Measurements from ENCODE around the gene VPS13C.
"Not testable (repeated sequence)": the region's sequence is repeated elsewhere in the genome, so short reads cannot be mapped to it uniquely, and the experiment has no call there.

Gene VPS13C

DNA sequence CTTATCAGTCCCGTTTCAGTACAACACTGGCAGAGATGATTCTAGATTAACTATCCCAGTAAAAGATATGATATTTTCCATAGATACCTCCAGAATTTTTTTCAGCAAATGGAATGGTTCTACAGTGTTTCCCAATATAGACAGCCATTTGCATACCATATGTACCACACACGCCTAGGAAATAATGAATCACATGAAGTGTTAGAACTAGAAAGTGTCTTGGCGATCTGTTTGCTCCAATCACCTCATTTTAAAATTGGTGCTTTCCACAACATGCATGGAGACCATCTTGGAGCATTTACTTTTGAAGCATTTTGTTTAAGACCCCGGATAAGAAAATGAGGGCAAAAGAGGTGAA lies 8.5 kb upstream of the VPS13C start:
- no peak for DNase-seq

DNA sequence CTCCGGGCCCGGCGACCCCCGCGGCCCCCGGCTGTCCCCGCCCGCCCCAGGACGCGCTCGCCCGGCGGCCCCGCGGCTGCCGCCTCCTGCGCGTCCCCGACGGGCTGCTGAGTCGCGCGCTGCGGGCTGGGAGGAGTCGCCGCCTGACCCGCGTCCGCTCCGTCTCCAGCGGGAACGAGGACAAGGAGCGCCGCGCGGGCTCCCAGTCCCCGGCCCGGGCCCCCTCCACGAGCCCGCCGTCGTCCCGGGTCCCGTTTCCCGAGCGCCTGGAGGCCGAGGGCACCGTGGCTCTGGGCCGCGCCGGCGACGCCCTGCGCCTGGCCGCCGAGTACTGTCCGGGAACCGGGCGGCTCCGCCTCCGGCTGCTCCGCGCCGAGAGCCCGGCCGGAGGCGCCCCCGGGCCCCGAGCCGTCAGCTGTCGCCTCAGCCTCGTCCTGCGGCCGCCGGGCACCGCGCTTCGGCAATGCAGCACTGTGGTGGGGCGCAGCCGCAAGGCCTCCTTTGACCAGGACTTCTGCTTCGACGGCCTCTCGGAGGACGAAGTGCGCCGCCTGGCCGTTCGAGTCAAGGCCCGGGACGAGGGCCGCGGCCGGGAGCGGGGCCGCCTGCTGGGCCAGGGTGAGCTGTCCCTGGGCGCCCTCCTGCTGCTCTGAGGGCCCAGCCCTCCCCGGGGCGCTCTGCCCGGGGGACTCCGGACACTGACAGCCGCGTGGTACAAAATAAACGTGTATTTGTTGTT lies 8.0 kb upstream of the VPS13C start:
- DNase-seq, result peak in 1 of 6 experiments; percentile 3

DNA sequence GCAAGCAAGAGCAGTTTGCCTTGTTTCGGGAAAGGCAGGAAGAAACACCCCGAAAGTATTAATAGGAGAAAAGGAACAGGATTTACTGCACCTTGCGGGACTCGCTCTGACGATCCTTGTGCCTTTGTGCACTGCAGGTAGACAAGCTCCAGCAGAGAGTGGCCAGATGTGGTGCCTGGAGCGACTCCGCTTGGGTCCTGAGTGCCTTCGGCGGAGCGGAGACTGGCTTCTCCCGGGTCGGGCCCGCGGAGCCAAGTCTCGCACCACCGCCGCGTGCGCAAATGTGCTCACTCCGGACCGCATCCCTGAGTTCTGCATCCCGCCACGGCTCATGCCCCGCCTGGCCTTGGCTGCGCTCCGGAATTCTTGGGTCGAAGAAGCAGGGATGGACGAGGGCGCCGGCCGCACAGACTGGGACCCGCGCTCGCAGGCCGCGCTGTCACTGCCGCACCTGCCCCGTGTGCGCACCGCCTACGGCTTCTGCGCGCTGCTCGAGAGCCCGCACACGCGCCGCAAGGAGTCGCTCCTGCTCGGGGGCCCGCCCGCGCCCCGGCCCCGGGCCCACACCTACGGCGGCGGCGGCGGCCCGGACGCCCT lies 7.3 kb upstream of the VPS13C start:
- DNase-seq, result peak in 2 of 6 experiments; percentile 13 to 32

DNA sequence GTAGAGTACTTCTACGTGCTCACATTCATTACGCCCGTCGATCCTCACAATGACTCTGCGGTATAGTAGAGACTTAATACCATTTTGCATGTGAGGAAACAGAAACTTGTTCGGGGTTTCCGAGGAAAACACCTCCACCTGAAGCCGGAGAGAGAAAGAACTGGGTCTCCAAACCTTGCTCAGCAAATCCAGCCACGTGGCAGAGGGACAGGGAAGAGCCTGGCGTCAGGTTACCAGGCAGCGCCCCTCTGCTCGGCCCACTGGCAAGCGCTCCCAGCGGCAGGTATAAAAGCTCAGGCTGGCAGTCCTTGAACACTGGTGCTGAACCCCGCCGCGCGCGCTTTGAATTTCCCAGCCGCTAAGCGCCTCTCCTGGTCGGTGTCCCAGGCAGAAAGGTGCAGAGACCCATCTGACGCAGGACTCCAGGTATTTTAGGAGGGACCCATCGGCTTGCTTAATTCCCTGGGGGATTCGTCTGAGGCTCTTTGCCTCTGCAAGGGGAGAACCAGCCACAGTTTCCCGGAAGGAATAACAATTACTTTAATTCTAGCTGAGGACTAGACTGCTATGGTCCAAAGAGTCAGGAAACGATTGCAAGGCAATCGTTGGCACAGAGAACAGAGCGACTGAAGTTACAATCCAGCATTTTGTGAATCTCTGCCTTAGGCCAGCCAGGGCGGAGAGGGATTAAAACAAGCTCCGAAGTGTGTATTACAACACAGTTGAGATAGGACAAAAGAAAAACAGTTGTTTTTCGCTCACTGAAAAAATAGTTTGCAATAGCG lies 6.6 kb upstream of the VPS13C start, which contains the start of gene C2CD4A:
Gene C2CD4A, plus strand, starts transcription at position 315 of the 785 bp plus-strand sequence. CDS start 637 bp downstream, outside the sequence.
- peak in 5 of 6 experiments; percentile 20 to 59 (median 50) for DNase-seq

DNA sequence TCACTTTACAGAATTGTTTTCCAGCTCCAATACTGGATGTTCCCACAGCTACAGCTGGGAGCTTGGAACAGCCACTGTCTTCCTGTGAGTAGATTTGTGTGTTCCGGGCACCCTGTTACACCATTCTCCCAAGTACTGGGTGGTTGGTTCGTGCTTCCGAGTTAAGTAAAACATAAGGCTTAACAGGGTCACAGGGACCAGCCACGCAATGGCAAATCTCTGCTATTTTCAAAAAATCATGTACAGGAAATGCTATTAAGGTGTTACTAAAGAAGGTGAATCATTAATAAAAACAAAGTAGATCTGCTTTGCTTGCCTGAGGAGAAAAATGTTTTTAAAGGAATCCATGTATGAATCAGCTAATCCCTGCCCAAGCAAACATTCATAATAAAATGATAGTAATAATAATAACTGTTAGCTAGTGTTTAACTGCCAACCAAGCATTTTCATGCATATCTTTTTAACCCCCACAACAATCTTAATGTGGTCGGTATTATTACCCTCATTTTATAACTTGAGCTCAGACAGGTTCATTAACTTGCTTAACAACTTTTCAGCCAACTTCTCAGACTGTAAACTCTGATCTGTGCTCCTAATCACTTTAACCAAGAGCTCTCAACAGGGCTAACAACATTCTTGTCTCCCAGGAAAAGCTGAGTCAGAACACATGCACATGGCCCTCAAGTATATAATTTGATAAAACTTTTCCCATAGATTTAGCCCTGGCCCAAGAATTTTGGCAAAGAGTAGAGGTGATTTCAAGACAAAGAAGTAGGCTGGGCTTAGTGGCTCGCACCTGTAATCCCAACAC lies 3.8 kb upstream of the VPS13C start:
- DNase-seq, result no peak

DNA sequence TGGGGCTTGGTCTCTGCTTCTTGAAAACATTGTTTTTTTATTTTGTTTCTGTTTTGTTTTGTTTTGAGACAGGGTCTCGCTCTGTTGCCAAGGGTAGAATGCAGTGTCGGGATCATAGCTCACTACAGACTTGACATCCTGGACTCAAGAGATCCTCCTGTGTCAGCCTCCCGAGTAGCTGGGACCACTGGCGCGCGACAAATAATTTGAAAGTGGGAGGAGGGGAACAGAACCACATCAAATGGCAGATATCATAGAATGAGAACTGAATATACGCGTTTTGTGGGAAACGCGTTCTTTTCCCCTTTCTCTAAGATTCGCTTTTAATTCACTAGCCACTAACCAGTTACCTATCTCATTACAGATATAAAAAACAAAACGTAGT lies 641 bp upstream of the VPS13C start:
- peak in 3 of 6 experiments; percentile 58 to 73 (median 60) for DNase-seq

DNA sequence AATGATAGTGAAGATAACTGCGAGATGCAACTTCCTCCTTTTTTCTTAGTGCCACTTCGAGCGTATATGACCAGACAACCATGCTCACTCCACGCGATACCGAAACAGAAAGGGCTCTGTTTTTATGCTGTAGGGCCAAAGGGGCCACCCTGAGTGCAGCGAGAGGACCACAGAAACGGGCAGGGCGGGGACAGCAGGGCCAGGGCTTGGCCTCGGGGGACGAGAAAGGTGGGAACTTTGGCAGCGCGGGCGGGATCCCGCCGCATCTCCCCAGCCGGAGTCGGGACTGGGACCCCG lies 483 bp downstream of the VPS13C start:
- peak in 5 of 6 experiments; percentile 38 to 76 (median 51) for DNase-seq

DNA sequence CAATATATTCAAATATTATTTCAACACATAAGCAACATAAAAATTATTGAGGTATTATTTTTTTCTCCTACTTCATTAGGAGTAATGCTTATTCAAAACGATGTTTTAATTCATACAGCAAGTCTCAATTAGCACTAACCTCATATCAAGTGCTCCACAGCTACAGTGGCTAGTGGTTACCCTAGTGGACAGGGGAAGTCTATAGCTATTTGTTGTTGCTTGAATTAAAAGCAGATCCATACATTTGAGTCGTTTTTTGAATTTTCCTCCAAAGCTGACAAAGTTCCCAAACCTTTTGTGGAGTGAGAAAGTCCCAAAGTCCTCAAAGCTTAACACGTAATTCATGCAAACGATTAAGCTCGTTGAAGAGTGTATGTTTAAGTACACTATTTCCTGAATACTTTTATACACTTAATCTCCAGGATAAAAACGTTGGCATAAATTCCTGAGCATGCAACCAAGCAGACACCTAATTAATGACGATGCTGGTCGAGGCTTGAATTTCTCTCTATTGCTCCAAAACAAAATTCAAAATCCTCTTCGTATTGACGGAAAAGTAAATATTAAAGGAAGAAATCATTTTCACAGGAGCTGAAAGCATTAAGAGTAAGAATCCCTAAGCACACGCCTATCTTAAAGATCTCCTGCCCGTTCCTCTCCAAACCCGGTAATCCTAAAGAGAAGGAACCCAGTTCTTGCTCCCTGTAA lies 985 bp downstream of the VPS13C start:
- DNase-seq, result no peak

DNA sequence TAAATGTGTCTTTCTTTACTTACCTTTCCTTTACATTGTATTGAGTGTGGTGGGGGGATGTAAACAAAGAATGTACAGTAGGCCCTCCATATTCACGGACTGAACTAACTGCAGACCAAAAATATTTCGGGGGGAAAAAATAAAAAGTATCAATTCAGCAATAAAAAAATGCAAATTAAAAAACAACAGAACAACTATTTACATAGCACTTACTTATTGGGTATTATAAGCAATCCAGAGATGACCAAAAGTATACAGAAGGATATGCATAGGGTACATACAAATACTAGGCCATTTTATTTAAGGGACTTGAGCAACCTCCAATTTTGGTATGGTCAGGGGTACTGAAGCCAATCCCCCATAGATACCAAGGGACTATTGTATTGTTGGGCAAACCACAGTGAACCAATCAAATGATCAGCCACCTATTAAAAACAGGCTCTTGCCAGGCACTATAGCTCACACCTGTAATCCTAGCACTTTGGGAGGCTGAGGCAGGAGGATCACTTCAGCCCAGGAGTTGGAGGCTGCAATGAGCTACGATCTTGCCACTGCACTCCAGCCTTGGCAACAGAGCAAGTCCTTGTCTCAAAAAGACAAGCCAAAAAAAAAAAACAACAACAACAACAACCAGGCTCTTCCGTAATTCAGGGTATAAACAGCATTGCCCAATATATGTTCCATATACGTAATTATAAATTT lies 1.8 kb downstream of the VPS13C start:
- no peak for DNase-seq

DNA sequence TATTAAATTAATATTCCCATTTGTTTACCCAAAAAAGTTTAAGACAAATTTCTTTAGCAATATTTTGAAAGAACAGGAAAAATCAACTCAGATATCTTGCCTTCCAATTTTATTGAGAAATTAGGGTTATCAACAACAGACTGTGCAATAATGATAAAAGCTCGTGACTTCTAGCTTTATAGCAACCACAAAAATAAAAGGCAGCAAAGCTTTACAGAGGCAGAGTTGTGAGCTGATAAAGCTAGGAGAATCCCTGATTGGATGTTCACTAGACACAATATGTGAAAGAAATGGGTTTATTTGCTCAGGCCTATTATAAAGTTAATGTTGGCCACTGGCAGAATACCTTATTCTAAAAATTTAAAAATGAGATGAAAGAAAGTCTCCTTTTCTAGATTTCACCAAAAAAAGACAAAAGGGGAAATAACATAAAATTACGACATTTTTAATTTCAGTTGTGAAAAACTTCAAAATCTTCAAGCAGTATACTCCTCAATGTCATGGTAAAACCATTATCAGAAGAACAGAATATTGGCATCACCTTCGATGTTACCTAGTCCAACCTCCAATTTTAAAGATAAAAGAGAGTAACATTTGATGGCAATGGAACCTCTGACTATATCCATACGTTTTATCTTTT lies 2.8 kb downstream of the VPS13C start:
- no peak for DNase-seq

DNA sequence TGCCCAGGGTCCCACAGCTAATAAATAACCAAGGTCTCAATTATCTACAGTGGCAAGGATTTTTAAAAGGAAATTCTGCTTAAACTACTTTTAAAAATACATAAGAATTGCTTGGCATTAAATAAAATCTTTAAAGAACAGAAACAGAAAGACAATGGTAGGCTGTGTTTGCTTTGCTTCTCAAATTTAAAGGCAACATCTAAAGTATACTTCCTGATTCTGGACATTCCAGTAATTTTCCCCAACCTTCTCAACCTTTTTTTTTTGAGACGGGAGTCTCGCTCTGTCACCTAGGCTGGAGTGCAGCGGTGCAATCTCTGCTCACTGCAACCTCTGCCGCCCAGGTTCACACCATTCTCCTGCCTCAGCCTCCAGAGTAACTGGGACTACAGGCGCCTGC lies 5.3 kb downstream of the VPS13C start:
- no peak for DNase-seq

DNA sequence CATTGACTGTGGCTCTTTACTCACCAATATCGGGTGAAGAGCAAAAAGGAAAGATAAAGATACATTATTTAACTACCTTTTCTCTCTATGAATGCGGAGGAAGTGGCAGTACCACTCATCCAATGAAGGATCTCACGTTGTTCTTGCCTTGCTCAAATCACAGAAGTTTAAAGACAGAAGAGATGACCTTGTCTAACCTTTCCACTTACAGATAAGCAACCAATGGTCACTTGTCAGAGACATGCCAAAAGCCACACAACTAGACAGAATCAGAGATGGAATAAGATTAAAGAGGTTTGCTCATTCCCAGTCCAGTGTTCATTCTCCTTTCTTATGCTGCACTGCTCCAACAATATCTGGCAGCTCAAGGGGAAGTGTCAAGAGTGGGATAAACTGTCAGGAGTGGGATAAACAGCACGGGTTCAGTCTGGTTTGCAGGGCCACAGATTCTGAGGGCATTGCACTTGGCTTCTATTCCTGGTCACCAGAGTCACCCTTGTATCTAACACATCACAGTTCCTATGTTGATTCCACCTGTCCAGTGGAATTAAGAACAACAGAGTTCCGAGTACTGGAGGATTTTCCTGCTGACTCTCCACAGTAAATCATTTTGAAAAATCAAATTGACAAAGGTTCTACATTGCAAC lies 6.7 kb downstream of the VPS13C start:
- DNase-seq, result no peak

DNA sequence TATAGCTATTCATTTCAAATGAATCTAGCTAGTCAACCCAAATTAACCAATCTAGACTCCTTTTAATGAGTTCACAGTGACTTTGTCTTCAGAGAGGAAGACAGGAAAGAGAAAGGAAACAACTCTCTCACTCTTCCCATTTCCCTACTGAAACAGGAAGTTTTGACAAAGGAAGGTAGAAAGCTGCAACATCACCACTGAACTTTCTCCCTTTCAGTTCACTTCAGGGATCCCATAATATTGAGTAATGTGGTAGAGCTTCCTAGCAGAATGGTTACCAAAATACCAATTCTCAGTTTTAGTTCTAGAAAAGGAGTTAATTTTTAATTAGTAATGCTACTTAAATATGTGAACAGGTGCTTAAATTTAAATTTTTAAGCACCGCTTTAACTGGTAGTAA lies 7.5 kb downstream of the VPS13C start:
- no peak for DNase-seq

DNA sequence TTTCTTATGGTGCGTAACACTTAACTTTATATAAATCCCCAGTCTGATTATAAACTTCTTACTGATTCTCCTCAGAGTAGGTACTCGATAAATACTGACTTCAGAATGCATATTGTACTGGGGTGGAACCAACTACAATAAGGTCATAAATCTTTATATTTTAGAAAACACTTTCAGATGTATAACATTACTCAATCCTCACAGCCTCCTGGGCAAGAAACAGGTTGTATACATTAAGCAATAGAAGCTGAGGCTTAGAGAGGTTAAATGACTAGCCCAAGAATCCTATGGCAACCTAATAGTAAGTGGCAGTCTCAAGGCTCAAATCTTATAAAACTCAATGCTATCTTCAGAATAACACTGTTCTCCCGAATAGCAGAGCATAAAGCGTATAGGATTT lies 9.1 kb downstream of the VPS13C start:
- DNase-seq, result no peak

DNA sequence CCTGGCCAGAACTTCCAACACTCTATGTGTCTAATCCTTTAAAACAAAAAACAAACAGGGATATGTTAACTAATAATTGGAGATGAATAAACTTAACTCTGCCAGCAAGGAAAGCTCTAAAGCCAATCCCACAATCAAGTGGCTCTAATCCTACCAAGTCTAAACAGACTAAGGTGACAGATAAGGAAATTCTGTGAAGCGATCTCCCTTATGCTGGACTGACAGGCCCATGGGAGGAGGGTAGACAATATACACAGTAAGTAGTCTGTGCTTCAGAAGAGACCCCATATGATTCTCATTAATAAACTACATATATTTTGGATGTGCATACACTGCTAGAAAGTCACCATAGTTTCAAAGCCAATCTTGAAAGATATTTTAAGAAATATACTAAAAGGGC lies 10.1 kb downstream of the VPS13C start:
- no peak for DNase-seq

DNA sequence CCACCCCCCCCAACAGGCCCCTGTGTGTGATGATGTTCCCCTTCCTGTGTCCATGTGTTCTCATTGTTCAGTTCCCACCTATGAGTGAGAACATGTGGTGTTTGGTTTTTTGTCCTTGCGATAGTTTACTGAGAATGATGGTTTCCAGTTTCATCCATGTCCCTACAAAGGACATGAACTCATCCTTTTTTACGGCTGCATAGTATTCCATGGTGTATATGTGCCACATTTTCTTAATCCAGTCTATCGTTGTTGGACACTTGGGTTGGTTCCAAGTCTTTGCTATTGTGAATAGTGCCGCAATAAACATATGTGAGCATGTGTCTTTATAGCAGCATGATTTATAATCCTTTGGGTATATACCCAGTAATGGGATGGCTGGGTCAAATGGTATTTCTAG lies 12.0 kb downstream of the VPS13C start:
- DNase-seq, result not testable (repeated sequence)

DNA sequence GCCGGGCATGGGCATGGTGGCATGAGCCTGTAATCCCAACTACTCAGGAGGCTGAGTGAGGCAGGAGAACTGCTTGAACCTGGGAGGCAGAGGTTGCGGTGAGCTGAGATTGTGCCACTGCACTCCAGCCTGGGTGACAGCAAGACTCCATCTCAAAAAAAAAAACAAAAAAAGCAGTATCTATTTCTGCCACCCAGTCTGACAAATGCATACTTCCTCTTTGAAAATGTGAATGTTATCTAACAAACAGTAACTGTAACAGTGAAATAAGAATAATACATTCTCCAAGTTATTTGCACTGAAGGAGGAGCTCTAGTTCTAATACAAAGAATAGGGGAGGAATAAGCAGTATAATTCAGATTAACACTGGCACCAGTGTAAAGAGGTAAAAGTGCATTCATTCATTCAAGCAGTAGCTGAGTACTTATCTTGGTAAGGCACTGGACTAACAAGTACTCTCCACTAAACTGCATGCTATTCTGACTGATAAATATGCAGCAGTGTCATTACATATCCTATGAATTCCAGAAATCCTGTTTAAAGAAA lies 12.9 kb downstream of the VPS13C start:
- DNase-seq, result no peak

DNA sequence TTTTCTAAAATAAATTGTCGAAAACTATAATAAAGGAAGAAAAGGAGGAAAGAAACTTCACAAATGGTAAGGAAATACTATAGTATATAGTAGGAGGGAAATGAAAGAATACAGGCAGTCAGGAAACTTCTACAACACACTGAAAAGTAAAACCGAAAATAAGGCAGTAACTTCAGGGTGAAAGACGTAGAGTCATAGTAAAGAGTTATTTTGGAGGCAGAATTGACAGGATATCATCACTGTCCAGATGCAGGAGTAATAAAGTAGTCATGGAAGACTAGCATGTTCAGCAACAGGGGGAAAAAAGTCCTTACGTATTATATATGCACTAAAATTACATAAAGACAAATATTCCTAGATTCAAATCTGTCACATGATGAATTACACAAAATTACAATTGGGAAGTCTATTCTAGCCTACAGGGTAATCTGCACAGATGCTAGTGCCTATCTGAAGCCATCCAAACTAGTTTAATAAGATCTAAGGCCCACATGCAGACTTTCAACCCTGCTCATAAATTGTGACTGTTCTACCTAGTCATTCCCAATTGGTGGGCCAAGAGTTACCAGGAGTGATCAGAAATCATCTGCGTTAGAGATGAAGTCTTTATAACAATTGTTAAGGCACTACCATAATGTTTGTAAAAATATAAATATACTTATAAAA lies 14.0 kb downstream of the VPS13C start:
- no peak for DNase-seq

DNA sequence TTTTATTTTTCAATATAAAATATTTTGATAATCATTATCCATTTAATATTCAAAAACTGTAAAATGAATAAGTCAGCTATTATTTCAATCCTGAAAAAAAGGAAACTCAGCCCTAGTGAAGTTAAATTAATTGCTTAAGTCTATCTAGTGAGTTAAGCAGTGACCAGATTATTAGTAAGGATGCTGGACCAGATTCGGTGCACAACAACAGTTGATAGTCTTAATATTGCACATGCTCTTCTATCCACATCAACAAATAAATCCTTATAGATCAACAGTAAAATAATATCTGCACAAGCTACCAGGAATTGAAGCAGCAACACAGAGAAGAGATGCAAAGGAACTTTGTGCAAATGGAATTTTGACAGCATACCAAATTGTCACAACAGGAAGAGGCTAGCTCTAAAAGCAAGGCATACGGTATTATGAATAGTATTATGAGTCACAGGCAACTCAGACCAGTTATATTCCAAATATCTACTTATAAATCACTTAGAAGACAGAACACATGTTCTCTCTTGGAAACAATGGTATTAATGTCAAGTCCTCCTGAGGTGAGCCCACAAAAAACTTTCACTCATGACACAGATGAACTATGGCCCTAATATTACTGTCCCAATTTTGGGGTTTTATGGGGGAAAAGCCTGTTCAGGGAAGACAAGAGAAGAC lies 24.9 kb downstream of the VPS13C start:
- no peak for DNase-seq

Data from stimulated activated naive CD4-positive, alpha-beta T cell (primary cell).